GM18861 (cell line): ENCODE data around the gene RNF149.
A peak's percentile ranks its signal among the peaks of the same experiment; 100 is the strongest.

Experiments used
- ATAC-seq: cut with Tn5 transposase; IDR thresholded peaks from one replicate; pipeline ENCODE4 v1.9.1; 2021; ENCODE audit not compliant: unreplicated experiment

RNF149 gene

DNA sequence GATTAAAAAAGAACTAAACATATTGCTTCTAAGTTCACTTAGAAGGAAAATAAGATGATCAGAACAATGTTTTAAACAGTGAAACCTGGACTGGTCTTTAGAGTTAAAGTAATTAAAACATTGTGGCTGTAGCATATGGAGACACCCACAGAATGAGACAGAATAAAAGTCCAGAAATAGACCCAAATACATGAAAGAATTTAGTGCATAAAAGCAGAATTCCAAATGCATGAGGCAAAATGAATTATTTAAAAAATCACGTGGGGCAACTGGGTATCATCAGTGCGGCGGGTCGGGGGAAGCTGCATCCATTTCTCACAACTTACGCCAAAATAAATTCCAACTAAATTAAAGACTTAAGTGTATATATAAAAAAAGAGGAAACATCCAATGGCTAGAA lies 12.1 kb downstream of the RNF149 start:
- no peak for ATAC-seq

DNA sequence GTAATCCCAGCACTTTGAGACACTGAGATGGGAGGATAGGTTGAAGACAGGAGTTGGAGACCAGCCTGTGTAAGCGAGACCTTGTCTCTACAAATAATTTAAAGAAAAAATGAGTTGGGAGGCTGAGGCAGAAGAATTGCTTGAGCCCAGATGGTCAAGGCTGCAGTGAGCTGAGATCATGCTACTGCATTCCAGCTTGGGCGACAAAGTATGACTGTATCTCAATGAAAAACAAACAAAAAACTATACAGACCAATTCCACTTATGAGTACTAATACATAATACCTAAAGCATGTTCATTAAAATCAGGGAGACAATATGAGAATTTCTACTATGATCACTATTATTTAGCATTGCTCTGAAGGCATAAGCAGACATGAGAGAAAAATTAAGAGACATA lies 12.6 kb downstream of the RNF149 start:
- no peak for ATAC-seq

DNA sequence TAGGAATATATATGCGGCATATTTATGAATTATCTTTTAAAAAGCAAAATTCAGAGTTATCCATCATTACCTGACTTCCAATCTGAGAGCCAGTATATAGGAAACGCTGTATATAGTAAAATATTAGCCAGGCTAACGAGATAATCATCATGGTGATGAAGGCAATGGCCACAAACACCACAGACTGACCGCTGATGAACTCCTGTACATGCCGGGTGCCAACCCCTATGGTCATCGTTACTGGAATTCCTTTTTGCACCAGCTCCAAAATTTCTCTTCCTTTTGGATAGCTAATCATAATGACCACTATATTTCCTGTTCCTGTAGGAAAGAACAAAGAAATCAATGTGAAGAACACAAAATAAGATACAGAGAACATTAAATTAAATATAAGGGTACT lies 13.6 kb downstream of the RNF149 start:
- no peak for ATAC-seq

DNA sequence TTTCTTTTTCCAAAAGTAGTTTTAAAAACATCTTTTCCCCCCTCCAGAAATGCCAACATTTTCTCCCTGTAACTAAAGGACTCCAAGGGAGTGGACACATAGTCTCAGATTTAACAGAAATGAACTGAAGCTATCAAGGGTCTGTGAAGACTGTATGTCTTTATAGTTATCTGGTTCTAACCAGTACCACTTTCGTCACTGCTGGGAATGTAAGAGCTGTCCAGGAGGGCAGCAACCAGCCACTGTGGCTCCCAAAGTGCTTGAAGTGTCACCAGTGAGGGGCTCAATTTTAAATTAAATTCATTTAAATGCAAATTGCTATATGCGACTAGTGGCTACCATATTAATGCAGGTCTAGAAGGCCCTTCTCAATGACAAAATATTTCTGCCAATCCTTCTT lies 15.0 kb downstream of the RNF149 start:
- no peak for ATAC-seq

DNA sequence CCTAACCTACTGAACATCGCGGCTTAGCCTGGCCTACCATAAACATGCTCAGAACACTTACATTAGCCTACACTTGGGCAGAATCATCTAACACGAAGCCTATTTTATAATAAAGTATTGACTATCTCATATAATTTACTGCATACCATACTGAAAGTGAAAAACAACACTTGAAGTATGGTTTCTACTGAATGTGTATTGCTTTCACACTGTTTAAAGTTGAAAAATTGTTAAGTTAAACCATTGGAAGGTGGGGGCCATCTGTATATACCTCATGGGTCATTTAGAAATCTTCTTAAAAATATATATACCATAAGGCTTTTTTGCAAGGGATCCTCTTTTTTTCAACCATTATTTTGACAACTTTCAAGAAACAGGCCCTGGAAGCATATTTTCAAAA lies 16.5 kb downstream of the RNF149 start:
- no peak for ATAC-seq

DNA sequence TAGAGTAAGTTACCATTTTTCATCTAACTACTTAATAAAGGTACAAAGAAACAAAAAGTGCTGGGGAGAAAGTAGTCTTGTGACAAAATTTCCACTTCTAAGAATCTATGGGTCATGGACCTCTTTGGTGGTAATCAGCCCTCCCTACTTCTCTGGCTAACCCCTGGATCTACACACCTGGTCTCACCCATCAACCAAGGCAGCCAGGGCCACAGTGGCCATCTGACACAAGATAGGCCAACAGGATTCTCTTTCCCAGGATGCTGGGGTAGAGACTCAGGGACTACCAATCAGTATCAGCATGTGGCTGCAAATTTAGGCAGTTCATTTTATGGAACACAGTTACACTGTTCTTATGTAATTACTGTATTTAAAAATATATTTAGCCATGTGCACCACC lies 17.8 kb downstream of the RNF149 start:
- no peak for ATAC-seq

DNA sequence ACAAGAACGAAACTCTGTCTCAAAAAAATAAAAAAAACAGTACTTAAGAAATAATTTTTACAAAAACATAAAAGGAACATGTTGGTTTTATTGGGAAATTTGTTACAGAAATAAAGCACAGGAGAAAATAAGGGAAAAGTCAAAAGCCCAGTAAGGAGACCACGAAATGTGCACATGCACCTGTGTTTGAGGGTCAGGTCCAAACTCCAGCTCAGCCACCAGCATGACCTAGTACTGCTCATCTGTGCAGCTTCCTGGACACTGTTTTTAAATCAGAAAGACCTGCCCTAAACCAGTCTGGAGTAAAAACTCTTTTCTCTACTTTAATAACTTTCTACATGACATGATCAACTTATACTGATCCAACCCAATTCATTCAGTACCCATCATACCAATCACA lies 21.2 kb downstream of the RNF149 start:
- ATAC-seq = no peak

DNA sequence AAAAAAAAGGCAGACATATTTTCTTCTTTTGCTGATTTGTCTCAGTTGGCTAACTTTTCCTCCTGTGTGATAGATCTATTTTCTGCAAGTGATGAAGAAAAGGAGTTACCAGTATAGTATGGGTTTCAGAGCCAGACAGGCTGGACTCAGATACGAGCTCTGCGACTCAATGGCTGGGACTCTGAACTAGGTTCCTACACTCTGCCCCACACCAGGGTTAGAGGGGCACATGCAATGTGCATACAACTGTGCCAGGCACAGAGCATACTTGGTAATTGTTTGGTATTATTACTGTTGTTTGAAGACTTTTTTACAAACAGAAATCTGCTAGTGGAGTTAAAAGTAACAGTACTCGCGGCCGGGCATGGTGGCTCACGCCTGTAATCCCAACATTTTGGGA lies 21.8 kb downstream of the RNF149 start:
- ATAC-seq = no peak

DNA sequence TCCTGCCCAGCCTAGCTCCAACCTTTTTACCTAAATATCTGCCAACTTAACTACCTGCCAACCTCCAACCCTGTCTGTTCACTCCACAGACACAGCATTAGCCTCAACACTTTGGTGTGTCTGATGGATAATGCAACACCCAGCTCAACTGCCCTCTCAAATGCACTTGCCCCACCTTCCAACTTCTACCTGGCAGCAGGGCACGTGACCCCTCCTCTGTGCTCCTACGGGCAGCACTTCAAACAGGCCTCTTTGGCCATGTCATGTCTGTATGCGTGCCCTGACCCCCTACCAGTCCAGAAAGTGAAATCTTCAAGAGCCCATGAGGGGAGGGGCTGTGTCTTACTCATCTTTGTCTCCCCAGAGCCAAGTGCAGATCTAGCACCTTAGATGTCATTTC lies 25.5 kb downstream of the RNF149 start:
- no peak for ATAC-seq

DNA sequence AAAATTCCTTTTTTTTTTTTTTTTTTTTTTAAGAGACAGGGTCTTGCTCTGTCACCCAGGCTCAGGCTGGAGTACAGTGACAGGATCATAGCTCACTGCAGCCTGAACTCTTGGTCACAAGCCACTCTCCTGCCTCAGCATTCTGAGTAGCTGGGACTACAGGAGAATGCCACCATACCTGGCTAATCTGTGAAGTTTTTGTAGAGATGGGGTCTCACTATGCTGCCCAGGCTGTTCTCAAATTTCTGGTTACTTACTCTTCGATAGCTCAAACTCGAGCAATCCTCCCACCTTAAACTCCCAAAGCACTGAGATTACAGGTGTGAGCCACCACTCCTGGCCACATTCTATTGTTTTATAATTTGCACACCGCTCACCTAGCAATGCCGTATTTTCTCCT lies 27.0 kb downstream of the RNF149 start:
- no peak for ATAC-seq

DNA sequence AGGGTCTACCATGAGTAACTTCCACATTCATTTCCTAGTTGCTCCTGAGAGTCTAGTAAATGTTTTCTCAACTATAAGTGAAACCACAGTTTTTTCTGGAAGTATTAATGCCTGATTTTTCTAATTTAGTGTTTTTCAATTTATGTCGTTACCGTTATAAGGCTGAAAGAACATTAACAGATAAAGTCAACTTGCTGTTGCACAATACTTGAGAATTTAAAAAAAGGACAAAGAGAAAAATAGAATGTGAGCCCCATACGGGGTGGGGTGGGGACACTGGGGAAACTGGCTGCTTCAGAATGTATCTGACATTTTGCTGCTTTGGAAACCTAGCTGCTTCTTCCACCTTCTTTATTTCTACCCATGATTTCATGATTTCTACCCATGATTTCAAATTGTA lies 29.6 kb downstream of the RNF149 start:
- no peak for ATAC-seq

DNA sequence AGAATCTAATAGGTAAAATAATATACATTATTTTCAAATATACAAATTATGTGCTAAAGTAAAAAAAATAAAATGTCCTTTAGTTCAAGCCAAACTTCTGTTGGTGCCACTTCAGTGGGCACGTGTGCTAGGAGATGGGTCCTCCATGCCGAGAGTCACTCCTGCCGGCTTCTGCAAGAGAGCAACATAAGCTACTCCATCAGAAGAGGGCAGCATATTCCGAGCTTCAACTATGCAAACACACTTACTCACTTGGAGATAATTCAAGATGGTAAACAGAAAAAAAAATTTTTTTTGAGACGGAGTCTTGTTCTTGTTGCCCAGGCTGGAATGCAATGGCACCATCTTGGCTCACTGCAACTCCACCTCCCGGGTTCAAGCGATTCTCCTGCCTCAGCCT lies 31.4 kb downstream of the RNF149 start:
- no peak for ATAC-seq

DNA sequence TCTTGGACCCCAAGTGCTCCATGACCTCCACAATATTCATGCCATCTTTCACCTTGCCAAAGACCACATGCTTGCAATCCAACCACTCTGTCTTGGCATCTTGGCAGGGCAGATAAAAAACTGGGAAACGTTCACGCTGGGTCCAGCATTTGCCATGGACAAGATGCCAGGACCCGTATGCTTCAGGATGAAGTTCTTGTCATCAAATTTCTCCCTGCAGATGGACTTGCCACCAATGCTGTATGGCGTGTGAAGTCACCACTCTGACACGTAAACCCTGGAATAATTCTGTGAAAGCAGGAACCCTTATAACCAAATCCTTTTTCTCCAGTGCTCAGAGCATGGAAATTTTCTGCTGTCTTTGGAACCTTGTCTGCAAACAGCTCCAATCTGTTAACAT lies 34.4 kb downstream of the RNF149 start:
- ATAC-seq = no peak

DNA sequence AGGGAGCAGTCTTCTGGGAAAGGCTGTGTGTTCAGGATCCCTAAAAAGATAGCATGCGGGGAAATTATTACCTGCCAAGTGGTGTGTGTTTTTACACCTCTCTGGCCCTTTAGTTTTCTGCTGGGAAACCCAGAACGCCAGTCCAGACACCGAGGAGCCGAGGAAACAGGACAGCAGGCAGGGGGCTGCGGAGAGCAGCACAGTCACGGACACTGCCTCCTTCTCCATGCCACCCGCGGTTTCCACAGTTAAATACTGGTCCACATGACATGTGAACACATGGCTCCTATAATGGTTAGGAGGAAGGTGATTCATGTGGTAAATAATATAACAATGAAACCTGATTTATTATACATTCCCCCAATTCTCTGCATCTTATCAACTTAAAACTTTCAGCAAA lies 35.4 kb downstream of the RNF149 start:
- ATAC-seq = no peak

DNA sequence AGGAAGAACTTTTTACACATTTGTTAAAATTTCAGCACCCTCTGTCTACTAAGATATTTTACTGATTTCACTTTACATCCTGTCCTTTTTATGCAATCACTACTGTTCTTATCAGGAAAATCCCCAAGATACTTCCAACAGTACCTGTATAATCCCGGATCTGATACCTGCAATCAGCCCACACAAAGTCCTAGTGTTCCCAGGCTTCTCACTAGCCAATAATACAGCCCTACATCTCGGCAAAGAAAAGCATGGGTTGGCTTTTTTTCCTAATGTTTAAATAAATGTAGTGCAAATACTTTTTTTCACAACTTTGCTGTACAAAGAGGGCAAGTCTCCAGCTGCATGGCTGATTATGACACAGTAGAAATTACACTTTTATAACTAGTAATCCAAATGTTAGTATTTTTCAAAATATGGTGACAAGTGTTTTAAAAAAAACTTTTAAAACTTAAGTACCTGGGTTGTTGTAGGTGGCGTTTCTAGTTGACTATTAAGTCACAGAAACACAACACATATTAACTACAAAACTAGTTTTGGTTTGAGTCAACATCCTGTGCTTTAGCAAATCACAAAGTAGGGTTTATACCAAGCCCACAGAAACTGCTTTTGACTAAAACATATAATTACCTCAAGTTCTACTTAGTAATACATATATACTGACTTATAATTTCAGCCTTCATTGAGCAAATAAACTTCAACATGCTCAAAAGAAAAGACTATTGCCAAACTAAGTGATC lies 36.3 kb downstream of the RNF149 start:
- peak; percentile 76 for ATAC-seq

DNA sequence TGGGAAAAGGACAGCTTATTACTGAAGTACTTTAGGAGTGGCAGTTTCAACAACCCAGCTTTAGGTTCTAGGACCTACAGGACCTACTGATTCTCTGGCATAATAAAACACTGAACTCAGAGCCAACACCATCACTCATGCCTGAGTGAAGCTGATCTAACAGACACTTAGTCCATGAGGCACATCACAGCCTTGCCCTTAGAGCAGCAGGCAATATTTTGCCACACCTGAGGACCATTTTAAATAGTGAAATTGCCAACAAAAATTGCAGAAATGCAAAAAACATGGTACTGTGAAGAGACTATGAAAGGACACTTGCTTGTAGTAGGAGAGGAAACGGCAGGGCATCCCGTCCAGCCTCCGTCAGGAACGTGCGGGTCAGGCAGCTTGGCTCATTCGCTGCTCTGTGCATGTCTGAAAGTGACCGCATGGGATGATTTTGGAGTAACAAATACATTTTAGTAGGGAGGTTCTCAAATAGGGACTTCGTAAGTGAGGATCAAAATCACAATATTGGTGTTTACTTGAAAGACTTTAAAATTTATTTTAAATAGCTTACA lies 37.7 kb downstream of the RNF149 start:
- no peak for ATAC-seq

DNA sequence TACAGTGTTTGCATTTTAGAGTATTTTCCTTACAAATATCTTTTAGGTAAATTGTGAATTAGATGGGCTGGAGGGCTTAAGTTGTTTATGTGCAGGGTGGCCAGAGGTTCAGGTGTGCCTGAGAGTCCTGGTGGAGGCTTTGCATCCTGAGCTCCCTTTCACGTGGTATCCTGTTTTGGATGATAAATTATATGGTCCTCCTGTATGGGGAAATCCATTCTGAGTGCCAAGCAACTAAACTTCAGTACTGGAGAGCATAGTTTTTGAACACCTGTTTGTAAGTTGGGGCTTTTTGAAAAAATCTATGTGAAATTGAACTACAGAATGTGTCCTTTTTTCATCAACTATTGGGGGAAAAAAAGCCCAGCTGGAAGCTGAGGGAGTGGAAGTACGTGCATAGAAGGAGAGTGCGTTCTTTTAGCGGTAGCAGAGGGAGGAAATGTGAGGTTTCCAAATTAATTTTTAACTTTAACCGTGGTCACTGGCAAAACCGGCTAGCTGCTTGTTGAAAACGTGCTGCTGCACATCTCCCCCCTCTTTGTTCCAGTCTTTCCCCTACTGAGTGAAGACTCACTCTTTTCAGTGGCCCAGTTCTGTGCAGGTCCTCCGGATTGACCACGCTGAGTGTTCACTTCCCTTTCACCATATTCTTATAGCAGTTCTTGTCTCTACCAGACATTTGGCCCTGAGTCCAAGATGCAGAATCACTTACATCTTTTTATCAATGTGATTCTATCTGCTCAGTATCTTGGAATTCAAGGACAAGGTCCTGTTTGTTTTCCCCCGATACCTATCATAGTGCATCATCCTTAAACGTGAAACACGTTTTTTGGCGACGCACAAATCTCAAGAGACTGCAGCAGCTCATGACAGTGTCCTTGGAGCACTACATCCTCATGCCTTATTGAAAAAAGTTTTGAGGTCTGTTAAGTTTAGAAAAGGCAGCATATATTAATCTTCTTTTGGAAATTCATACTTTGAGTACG lies 40.5 kb downstream of the RNF149 start:
- peak; percentile 57 for ATAC-seq

DNA sequence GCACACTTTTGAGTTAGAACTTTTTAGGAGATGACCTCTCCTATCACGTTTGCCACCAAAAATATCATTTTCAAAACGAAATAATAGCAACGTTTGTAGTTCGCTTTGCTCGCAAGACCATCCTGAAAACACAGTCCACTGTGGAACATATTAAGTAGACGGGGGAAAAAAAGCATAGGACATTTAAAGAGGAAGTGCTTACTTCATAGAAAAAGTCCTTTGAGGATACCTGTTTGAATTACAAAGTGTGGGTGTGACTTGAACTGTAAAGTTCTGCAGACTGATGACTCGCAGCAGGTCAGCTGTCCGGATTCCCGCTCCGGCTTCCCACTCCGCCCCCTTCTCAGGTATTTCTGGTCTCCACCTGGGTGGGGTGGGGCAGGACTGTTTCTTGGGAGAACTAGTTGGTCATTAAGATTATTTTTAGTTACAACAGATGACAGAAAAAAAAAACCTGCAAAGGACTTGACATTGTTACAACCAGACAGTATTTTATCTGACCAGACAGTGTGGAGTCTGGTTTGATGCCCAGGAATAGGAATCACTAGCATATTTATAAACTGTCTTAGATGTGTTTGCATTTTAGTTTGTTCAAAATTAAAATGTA lies 42.5 kb downstream of the RNF149 start:
- no peak for ATAC-seq

DNA sequence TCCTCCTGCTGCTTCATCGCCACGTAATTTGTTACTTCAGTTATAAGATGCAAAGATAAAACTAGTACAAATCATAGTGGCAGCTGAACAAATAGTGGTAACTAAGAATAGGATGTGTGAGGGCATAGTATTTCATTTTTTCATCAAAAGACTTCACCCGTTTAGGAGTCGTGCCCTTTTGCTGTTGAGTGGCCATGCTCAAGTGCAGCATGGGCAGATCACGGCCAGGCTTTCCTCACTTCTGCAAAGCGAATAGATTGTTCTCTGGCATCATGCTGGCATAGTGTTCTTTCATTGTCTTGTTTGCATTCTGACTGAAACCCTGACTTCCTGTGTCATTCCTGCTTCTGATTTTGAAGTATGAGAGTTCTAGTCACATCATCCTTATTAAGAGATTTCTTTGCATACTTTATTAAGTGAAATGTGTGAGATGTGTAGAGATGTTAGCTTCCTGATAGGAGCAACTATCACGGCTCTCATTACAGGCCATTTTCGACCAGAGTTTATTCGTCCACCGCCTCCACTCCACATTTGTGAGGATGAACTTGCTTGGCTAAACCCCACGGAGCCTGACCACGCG lies 44.1 kb downstream of the RNF149 start:
- ATAC-seq = no peak

DNA sequence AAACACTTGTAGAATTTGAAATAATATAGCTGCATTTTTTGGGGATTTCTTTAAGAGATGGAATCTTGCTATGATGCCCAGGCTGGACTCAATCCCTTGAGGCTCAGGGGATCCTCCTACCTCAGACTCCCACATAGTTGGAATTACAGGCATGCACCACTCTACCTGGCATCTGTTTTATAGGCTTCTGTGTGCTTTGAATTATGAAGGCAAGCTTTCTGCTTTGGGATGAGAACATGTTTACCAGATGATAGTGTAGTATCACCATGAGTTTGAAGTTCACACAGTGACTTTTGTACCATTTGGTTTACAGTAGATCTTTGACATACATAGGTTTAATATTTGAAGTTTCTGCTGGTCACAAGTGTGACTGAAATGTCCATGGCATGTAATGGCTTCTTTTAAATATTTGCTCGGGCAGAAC lies 45.1 kb downstream of the RNF149 start:
- no peak for ATAC-seq

DNA sequence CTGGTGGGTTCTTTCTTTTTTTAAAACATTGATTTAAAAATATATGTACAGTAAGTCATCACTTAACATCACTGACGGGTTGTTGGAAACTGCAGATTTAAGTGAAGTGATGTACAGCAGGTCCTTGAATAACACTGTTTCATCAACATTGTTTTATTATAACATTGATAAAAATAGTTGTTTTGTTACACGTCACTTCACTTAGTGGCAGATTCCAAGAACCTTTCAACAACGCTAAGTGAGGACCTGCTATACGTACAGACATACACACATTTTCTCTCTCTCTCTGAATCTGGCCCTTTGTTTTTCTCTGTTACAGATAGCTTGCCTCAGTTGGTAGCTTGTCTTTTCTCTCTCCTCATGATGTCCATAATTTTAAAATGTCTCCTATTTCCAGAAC lies 46.4 kb downstream of the RNF149 start:
- no peak for ATAC-seq
